DMS53 treated with DMSO at 0.1 percent for 48 hours (cell line): ENCODE data around the gene METTL25B.
"Not testable (repeated sequence)": the region's sequence is repeated elsewhere in the genome, so short reads cannot be mapped to it uniquely, and the experiment has no call there.

Experiments
- DNase-seq: peaks from one replicate; lab custom pipeline; 2025; ENCODE audit not compliant: unreplicated experiment; lab: John Stamatoyannopoulos, UW

The METTL25B gene

DNA sequence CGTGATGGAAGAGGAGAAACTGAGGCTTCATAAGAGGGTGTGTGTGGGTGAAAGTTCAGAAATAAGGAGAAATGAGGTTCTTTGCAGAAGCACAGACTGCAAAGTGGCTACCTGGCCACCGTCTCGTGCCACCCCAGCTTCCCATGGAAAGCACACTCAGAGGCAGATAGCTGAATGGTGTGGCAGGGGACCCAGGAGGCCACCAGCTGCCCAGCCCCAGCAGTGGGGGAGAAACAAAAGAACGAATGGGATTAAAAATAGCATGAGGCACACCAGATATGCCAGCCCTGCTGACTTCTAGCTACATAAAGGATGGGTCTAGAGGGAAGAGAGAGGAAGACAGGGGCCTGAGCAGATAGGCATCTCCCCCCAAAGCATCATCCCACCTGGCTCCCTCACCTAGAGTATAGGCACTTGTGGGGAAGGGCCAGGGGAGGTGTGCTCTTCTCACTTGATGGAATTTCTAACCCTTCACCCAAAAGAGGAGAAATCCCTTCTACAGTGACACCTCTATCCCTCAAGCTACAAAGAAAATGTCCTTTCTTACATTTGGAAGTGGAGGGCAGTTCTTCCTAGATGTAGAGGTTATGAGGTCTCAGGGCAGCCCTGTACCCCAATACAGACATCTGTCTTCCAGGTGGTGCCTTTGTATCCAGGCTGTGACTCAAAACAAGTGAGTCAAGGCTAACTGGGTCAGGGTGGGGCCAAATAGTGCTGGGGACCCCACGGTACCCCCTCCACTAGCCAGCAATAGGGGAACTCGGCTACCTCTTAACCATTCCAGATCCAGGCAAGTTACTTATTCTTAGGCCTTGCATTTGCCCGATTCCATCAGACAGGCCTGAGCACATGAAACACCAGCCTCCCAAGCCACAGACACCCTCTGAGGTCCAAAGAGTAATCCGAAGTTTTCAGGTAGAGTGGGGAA, 19.7 kb downstream of the METTL25B start:
- DNase-seq: no peak

DNA sequence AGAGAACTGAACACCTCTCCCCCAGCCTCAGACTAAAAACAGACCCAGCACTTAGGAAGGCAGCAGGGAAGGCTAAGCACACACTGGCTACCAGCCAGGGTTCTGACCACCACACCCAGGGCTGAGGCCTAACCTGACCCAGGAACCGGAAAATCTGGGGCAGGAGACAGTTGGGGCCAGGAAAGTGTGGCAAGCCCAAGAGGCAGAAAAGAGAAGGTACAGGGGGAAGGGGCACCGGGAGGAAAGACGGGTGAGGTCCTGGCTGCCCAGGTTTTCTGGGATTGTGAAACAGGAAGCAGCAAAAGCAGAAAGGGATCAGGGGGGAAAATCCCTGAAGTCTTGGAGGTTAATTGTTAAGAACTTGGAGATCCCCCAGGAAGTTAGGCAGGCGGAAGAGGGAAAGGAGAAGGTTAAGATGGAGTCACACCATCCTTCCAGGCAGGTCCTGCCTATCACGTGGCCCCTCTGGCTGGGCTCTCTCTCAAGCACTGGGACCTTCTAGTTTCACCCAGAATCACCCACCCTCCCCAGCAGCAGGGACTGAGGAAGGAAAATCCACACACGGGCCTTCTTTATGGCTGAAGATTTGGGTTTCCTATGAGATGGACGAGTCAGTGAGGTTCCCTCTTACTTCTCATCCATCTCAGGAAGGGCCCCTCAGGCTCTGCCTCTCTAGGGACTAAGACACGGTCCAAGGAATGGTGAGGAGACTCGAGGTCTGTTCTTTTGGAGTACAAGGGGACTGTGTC, 20.6 kb downstream of the METTL25B start:
- no peak for DNase-seq

DNA sequence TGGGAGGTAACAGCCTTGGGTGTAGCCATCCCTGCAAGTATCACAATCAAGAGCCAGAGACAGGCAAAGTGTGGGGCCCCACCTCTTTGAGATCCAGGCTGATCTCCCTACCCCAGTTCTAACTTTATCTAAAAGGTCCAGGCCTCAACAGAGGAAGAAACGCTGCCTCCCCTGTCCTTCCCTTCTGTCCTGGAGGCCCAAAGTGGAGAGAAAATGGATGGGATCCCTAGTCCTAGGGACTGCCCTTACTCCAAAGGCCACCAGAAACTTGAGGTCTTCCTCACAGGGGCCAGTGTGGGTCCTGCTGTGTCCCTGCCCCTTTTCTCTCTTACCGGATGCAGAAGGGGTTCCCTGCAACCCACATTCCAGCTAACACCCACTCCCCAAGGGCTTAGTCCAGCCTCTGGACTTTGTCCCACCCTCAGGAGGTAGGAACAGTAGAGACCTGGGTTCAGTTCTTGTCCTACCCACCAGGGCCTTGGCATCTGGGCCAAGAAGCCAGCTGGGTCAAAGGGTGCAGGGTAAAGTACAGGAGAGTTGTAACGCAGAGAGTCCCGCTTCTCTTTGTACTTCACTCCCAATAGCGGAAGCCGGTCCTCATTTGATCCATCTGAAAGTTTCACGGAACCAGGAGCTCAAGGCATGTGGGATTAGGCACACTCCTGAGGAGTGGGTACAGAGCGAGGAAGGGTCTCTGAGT, 21.3 kb downstream of the METTL25B start:
- DNase-seq: no peak

DNA sequence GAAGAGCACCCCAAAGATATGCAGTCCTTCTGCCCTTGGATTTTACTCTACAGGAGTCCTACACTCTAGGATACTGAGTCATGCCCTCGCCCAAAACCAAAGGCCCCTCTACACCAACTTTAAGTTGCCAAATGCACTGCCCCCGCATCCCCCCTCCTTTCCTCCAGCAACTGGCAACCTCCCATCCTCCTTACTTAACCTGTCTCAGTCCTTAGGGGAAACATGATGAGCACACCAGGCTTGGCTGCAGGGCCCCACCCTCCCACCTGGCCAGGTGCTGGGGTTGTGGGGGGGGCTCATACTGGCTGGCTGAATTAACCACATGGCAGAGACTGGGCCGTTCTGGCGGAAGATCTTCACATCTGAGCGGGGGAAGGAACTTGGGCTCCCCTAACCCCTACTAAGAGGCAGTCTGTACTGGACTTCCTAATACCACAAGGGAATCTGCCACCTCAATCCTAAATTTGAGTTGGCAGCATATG, 22.0 kb downstream of the METTL25B start:
- no peak for DNase-seq

DNA sequence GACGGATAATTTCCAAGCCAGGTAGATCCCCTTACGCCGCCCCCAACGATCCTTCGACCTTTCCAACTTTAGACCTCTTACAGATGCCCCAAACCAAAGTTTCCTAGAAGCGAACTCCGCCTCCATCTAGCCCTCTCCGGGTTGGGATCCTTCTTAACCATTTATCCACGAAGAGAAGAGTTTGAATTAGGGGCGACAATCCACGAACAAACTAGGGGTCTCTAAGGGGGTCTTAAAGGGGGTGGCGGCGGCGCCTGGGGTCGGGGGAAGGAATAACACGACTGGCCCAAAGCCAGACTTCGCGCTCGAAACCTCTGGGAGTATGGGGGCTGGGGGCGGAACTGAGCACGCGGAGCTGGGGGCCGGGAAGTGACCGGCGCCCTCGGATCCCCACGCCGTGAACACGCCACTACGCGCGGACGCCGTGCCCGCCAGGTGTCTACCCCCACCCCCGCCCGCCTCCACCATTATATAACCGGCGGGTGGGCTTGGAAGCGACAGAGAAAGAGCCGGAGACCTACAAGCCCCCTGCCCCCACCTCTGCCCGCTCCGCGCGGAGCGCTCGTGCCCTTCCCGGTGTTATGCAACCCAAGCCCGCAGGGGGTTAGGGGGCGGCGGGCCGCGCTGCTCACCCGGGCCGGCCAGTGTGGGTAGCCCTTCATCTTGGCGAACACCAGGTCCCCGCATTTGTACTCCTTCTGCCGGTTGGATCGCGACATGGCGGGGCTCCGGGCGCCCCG, 22.6 kb downstream of the METTL25B start:
- no peak for DNase-seq

DNA sequence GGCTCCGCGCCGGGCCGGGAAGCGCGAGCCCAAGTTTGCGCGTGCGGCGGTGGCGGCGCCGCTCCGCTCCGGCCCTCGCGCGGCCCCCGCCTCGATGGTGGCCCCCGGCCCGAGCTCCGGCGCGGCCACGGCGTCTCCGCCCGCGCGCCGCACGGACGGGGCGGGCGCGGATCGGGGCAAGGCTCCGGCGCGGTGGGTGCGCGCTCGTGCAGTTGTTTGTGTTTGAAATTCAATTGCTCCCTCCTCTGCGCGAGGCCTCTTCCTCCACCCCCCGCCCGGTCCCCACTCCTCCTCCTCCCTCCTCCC, 23.1 kb downstream of the METTL25B start, which contains the start of gene HDGF:
TSS of gene HDGF (minus strand) at position 225 of the 306 bp plus-strand sequence. CDS start 246 bp downstream, outside the sequence.
- DNase-seq: no peak

DNA sequence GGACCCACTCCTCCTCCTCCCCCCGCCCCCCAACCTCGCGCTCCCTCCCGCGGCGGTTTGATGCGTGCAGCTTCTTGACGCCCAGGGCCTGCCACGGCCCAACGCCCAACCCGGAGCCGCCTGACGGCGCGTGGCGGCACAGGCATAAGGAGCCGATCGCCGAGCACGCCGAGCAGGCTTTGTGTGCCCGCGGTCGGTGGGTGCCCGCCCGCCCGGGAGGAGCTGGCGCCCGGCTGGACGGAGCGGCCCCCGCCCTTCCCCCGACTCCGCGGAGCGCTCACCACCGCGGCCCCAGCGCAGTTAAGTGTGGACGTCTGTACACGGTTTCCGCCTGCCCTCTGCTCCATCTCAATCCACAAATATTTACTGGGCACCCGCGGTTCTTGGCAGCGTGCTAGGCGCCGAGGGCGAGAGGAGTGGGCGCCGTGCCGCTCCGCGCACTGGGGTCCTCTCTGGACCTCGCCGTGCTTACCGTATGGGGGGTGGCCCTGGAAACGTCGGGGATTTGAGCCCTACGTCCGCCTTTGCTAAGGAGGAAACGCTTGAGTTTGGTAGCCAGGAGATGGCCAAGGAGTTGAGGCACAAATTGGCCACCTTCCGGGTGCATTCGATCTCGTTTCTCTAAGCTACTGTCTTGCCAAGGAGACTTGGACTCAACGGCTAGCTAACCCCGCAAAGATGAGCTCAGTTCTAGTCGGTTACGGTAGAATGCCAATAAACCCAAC, 23.6 kb downstream of the METTL25B start:
- DNase-seq: peak; percentile 90

DNA sequence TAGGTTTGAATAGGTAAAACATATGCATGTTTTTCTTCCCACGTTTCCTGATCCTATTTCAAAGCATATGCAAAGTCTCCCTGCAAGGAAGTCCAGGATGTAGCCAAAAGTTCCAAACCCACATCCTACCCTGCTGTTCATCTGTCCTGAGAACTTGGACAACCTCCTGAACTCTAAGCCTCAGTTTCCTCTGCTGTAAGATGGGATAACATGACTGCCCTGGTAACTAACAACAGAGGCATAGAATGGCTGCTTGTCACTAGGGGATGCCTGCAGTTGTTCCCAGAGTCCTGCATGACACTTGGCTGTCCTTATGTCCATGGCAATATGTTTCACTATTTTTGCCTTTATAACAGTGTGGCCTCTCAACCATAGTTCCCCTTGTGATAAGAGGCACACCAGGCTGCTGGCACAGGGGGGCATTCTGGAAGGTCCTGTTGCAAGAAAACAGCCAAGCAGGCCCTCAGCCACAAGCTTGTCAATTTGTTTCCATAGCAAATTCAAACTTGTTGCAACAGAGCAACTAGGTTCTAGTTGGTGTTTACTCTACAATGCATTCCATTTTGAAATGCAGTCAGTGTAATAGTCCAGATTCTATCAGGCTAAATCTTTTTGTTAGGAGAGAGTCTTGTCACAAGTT, 24.7 kb downstream of the METTL25B start:
- DNase-seq: no peak

DNA sequence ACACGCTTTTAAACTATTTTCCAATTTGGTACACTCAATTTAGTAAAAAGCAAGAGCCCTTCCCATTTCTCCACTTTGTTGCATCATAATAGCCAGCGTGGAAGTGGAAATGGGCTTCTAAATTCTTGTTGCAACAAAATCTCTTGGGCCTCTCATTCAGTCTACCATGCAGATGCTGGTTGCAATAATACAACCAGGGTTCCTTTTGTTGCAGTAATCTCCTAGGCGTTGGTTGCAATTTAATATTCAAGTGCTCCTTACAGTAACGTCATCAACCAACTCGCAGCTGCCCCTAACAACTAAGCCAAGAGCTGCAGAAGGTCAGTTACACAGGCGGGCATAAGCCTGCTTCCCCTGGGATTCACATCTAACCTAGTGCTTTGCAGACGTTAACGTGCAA, 25.9 kb downstream of the METTL25B start:
- DNase-seq: no peak

DNA sequence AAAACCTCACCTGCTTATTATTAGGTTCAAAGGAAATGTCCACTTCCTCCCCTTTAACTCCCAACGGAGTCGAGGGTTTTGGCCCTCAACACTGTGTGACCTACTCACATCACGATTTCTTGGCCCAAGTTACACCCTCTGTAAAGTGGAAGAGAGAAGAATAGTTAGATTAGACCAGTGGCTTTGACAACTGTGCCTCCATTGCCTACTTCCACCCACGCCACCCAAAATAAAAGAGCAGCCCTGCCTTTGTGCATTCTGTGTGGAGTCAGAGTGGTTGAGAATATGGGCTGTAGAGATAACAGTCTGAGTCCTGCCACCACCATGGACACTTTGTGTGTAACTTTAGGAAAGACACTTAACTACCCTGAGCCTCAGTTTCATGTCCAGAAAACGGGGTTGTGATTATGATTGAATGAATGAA, 27.3 kb downstream of the METTL25B start:
- DNase-seq: no peak

DNA sequence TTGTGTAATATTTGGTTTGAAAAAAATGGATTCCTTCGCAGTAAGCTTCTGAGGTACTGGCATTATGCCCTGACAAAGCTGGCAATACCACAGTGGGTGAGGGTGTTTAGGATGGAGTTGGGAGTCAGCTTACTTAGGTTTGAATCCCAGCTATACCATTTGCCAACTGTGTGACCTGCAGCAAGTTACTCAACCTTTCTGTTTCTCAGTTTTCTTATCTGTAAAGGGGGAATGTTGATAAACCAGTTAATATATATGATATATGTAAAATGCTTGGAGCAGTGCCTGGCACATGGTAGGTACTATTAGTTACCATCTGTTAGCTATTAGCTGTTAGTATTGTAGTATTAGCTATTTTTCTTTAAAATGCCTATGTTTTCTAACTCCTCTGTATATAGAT, 28.1 kb downstream of the METTL25B start:
- no peak for DNase-seq

DNA sequence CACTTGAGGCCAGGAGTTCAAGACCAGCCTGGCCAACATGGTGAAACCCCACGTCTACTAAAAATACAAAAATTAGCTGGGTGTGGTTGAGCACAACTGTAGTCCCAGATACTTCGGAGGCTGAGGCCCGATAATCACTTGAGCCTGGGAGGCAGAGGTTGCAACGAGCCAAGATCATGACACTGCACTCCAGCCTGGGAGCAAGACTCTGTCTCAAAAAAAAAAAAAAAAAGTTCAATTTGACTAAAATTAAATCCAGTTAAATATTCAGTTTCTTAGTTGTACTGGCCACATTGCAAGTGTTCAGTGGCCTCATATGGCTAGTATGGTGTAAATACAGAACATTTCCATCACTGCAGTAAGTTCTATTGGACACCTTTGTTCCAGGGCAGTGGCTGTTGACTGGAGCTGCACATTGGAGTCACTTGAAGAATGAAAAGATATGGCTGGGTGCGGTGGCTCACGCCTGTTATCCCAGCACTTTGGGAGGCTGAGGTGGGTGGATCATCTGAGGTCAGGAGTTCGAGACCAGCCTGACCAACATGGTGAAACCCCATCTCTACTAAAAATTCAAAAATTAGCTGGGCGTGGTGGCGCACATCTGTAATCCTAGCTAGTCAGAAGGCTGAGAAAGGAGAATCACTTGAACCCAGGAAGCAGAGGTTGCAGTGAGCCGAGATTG, 29.4 kb downstream of the METTL25B start:
- not testable (repeated sequence) for DNase-seq

DNA sequence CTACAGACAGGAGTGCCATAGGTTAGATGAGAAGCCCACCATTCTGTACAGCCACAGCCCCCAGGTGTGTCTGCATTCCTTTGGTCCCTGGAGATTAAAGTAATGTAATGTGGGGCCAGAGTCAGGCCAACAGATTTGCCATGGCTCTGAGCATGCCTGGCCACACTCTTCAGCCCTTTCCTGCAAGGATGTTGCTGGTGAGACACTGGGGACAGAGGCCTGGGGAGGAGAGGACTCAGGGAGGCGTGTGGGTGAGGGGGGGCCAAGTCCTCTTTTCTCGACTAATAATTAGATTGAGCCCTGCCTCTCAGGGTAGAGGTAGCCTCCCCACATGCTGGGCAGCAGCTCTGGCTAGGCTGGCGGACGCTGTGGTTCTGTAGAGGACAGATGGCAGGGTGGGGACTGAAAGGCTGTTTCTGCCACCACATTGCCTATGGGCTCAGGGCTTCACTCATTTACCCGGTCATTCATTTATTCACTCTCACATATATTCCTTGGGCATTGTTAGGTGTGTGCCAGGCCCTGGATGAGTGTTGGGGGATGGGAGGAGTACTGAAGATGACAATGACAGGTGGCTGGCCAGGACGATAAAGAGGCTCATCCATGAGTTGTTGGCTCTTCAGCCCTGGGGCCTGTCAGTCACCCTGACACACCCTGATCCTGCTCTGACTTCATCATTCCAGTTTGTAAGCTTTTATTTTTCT, 32.0 kb downstream of the METTL25B start:
- DNase-seq: no peak

DNA sequence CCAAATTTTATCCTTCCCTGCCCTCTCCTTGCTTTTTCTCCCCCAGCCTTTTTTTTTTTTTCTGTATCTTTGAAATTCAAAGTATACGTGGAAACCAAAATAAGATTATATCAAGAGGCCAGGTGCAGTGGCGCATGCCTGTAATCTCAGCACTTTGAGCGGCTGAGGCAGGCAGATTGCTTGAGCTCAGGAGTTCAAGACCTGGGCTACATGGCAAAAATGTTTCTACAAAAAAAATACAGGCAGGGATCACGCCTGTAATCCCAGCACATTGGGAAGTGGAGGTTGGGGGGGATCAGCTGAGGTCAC, 32.5 kb downstream of the METTL25B start:
- DNase-seq: no peak

DNA sequence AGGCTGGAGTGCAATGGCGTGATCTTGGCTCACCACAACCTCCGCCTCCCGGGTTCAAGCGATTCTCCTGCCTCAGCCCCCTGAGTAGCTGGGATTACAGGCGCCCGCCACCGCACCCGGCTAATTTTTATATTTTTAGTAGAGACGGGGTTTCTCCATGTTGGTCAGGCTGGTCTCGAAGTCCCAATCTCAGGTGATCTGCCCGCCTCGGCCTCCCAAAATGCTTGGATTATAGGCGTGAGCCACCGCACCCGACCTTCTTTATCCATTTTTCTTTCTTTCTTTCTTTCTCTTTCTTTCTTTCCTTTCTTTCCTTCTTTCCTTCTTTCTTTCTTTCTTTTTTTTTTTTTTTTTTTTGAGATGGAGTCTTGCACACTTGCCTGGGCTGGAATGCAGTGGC, 36.9 kb downstream of the METTL25B start:
- not testable (repeated sequence) for DNase-seq

DNA sequence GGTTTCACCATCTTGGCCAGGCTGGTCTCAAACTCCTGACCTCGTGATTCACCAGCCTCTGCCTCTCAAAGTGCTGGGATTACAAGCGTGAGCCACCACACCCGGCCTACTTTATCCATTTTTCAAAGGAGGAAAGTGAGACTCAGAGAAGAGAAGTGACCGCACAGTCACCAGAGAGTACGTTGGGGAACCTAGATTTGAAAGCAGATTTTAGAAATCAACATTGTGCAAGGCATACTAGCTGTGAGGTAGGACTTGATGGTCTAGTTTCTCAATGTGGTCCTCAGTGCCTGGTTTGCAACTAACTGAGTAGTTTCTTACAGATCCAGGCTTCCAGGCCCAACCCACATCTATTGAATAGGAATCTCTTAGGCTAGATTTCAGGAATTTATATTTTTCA, 37.4 kb downstream of the METTL25B start:
- DNase-seq: no peak

DNA sequence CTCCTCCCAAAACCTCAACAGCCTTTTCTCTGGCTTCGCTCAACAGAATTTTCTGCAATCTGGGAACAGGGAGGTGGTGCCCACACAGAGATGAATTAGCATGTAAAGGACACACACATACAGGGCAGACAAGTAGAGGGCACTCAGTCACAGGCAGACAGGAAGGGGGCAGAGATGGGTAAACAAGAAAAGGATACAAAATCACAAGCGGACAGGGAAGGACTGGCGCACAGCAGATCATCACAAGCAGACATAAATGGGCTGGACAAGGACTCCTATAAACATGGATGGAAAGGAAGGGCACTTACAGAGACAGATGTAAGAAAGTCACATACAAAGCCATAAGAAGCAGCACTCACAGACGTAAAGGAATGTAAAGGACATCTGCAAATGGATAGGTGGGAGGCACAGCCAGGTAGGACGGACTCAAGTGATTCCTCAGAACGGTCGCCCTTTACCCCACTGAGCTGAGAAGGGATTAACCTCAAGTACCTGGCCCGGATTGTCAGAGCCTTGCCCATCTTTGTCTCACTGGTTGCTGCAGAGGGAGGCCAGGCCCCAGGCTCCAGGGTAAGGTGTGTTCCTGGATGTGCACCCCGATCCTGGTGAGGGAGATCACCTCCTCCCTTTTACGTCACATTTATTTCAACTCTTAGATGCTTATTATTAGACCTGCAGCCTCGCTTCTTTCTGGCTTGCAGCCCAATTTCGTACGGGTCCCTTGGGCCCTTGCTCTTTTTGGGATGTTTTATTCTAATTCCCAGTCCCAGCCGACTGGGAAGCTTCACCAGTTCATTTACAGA, 38.2 kb downstream of the METTL25B start:
- DNase-seq: peak; percentile 48
